ENCODE data around the gene GPR141. TPM values are rescaled to one million over a fixed set of nuclear protein-coding genes. Genes with fewer than 3 reads are reported as not detected.

GPR141 gene
- total and polyA plus RNA-seq, 2 of the 13 experiments (the other 11 are each of a cell fraction or from before 2014, with no cell fraction given), result not detected

GRCh38 chr7:37765872-37766525 lies 82.4 kb downstream of the GPR141 start:
- intact Hi-C loops (cut with micrococcal nuclease; ENCODE audit: unreplicated experiment) (no loop called here), in situ Hi-C loops (cut with HindIII; ENCODE audit: extremely low pct_ligation_motif_present, low pct_unique_long_range_greater_than_20kb) (no loop called here)
- WGBS (ENCODE audit: low lambda C conversion rate), result 16% methylated on average over 5 of the region's 6 CpGs
- ATAC-seq, result no peak
- FAIRE-seq, result no peak
- Histone ChIP-seq H3K4me2 (ENCODE audit: low read depth, low read length) (no peak overlapping the region), H3K4me3 (replicated peaks in 1 of 3; ENCODE audit: insufficient read depth in 1 of 3, low read depth in 2 of 3, low read length in 3 of 3) (no peak overlapping the region), H3K79me2 (ENCODE audit: insufficient read depth, low read length) (no peaks in the 10 kb centered on the region), H2AFZ (ENCODE audit: low read length) (no peak overlapping the region), H3K9ac (ENCODE audit: insufficient read depth, low read depth, low read length) (no peak overlapping the region), H3K36me3 (replicated peaks in 1 of 2; ENCODE audit: control insufficient read depth in 1 of 2, insufficient read depth in 2 of 2, low read length in 2 of 2) (no peaks in the 10 kb centered on the region), H3K4me1 (ENCODE audit: insufficient read depth, low read length) (no peaks in the 10 kb centered on the region), H4K20me1 (ENCODE audit: insufficient read depth, low read length) (no peaks in the 10 kb centered on the region), H3K27me3 (ENCODE audit: control insufficient read depth in 1 of 2, insufficient read depth in 2 of 2, low read length in 2 of 2) (no peaks in the 10 kb centered on the region), H3K27ac (ENCODE audit: extremely low read length, insufficient read depth, low read length) (no peak overlapping the region), H3K9me3 (ENCODE audit: low read length) (no peaks in the 10 kb centered on the region)
- DNase-seq (ENCODE audit: low spot score), result no peak
- POLR2A ChIA-PET, result no interaction called here
- TF ChIP-seq HCFC1 (IDR thresholded peaks at IDR 0.05; ENCODE audit: low read depth, low read length), result no peak
- no peak for TF ChIP-seq ZNF281 (CRISPR knock-in tag; IDR thresholded peaks at IDR 0.05; ENCODE audit: borderline replicate concordance)
- no peak for TF ChIP-seq KLF9 (CRISPR knock-in tag; IDR thresholded peaks at IDR 0.05; ENCODE audit: low read depth)
- no peak for TF ChIP-seq ZNF761 (CRISPR knock-in tag; conservative IDR thresholded peaks at IDR 0.05)
- no peak for TF ChIP-seq RBM39 (IDR thresholded peaks at IDR 0.05; ENCODE audit: low read depth, low read length, poor library complexity, severe bottlenecking)
- no peak for TF ChIP-seq NRL (CRISPR knock-in tag; IDR thresholded peaks at IDR 0.05; ENCODE audit: borderline replicate concordance)
- TF ChIP-seq, protein P1, sequence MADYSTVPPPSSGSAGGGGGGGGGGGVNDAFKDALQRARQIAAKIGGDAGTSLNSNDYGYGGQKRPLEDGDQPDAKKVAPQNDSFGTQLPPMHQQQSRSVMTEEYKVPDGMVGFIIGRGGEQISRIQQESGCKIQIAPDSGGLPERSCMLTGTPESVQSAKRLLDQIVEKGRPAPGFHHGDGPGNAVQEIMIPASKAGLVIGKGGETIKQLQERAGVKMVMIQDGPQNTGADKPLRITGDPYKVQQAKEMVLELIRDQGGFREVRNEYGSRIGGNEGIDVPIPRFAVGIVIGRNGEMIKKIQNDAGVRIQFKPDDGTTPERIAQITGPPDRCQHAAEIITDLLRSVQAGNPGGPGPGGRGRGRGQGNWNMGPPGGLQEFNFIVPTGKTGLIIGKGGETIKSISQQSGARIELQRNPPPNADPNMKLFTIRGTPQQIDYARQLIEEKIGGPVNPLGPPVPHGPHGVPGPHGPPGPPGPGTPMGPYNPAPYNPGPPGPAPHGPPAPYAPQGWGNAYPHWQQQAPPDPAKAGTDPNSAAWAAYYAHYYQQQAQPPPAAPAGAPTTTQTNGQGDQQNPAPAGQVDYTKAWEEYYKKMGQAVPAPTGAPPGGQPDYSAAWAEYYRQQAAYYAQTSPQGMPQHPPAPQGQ (CRISPR knock-in tag; IDR thresholded peaks at IDR 0.05; ENCODE audit: borderline replicate concordance), result no peak
- no peak for TF ChIP-seq KMT2A (CRISPR knock-in tag; IDR thresholded peaks at IDR 0.05)
- TF ChIP-seq, protein P2, sequence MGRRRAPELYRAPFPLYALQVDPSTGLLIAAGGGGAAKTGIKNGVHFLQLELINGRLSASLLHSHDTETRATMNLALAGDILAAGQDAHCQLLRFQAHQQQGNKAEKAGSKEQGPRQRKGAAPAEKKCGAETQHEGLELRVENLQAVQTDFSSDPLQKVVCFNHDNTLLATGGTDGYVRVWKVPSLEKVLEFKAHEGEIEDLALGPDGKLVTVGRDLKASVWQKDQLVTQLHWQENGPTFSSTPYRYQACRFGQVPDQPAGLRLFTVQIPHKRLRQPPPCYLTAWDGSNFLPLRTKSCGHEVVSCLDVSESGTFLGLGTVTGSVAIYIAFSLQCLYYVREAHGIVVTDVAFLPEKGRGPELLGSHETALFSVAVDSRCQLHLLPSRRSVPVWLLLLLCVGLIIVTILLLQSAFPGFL (CRISPR knock-in tag; IDR thresholded peaks at IDR 0.05), result no peak
- no peak for TF ChIP-seq GATAD1 (CRISPR knock-in tag; IDR thresholded peaks at IDR 0.05)
- no peak for TF ChIP-seq GATAD2A (CRISPR knock-in tag; IDR thresholded peaks at IDR 0.05)
- CTCF ChIA-PET (ENCODE audit: low intra/inter-chr PET ratio, low total read pairs), result no interaction called here
- BruUV-seq (replicated peaks), result no TSS peak
